Right hindlimb (tissue), 1 donor: ENCODE results near the gene DAD1.
A peak's percentile ranks its signal among the peaks of the same experiment; 100 is the strongest.
"Not testable (repeated sequence)": the region's sequence is repeated elsewhere in the genome, so short reads cannot be mapped to it uniquely, and the experiment has no call there.

Experiments
- DNase-seq: peaks from one replicate; pipeline ENCODE4 v3.0.0-alpha.2; 2018

The DAD1 gene

DNA sequence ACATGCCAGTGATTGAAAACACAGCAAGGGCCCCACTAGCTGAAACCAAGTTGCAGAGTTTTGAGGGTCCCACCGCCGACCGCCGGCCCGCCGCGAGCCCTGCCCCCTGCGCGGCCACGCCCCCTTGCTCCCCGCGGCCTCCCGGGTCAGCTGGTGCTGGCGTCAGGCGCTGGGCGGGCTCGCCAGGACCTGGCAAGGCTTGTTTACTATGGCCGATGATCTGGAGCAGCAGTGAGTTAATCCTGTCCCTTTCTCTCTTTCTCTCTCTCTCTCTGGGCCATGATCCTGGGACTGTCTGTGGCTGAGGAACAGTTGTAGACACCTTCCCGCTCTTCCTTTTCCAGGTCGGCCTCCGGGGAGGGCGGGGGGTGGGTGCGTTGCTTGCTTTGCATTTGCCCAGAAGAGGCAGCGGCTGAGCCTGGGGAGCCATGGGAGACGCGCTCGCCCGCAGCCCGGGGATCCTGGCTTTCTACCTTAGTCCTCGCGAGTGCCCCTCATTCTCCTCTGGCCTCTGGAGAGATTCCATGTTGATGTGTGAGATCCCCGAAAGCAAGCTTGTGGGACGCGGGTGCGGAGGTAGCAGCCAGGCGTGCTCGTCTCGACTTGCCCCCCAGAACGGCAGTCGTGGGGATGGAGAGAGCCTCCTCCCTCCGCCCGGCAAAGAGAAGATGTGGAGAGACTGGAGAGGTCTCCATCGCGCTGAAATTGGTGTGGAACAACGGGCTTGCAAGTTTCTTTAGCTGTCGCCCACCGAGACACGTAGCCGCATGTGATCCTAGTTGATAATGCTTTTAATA, 9.3 kb upstream of the DAD1 start, which contains the start of gene ABHD4:
TSS of gene ABHD4 (plus strand) at position 202 of the 797 bp plus-strand sequence. CDS start at position 209, 7 bp downstream.
- peak; percentile 91 for DNase-seq

DNA sequence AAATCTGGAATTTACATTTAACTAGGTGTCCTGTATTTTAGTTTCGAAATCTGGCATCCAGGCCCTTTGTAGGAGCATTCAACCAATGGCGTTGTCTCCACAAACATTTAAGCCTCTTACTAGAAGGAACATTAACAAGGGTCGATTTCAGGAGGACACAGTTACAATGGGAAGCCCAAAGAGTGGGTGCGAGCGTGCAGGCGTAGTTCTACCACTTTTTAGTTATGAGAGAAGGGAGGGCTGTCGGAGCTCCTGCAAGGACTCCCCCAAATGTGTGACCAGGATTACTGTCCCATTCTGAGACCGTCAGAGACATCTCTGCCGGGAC, 8.7 kb upstream of the DAD1 start:
- DNase-seq = no peak

DNA sequence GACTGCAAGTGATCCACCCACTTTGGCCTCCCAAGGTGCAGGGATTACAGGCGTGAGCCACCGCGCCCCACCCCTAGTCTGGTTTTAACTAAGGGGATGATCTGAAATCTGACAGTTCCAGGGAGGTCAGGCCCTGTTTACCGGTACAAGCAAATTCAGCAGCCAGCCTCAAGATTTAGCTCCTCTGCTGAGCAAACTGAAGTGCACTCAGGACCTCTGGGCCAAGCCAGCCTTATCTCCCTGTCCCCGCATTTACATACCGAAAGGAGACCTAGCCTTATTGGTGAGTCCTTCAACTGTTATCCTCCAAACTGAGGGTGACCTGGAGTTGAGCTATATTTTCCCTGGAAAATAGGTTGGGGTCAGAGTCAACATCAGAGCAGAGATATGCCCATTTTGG, 8.2 kb upstream of the DAD1 start:
- DNase-seq = no peak

DNA sequence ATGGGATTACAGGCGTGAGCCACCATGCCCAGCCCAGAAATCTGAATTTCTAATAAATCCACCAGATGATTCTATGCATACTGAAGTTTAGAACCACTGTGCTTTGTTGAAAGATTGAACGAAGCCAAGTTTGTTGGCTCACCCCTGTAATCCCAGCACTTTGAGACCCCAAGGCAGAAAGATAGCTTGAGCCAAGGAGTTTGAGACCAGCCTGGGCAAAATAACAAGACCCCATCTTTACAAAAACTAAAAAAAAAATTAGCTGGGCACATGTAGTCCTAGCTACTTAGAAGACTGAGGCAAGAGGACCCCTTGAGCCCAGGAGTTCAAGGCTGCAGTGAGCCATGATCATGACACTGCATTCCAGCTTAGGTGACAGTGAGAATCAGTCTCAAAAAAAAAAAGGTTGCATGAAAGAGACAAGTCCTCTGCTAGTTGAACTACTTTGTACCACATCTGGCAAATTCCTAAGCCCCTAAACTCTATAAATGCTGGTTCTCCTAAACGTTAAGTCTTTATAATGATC, 7.4 kb upstream of the DAD1 start:
- DNase-seq = no peak

DNA sequence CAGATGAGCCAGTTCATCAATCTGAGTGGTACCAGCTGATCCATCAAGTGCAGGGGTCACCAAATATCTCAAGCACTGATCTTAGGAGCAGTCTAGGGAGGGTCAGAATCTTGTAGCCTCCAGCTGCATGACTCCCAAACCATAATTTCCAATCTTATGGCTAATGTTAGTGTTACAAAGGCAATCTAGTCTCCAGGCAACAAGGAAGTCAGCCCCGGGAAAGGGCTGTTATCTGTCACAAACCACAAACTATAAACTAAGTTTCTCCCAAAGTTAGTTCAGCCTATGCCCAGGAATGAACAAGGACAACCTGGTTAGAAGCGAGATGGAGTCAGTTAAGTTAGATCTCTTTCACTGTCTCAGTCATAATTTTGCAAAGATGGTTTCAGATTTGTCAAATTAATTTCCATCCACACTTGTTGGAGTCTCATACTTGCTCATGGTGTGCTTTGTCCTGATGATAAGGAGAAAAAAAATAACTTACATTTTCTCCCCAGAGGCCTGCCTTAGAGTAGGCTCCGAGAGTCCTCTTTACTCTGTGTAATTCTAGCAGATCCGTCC, 5.2 kb upstream of the DAD1 start:
- no peak for DNase-seq

DNA sequence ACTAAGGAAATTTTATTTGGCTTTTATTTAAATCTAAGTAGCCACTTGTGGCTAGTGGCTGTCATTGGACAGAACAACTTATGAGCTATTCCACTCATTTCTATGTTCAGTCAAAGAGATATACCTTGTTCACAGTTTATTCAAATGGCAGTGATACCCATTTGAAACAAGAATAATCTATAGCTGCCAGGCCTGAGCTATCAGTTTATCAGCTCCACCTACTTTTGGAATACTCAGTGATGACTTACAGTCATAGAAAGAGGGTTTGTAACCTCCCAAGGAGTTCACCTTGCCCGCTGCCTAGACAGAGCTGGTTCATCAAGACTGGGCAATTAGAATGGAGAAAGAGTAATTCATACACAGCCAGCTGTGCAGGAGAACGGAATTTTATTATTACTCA, 4.6 kb upstream of the DAD1 start:
- DNase-seq = no peak

DNA sequence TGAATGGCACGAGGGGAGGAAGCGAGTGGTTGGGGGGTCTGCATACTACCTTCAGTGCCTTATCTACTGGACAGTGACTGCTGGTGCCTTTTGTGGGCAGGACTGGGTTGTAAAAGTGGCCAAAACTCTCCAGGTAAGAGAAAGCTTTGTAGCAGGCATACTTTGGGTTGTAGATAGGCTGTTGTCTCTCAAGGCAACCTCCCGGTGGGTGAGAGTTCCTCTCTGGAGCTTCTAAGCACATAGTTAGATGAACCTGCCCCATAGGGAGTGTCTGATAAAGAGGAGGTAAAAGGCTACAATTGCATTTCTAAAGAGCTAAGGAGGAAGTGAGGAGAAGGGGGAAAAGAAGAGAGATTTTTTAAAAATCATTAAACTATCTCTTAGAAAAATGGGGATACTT, 4.2 kb upstream of the DAD1 start:
- no peak for DNase-seq

DNA sequence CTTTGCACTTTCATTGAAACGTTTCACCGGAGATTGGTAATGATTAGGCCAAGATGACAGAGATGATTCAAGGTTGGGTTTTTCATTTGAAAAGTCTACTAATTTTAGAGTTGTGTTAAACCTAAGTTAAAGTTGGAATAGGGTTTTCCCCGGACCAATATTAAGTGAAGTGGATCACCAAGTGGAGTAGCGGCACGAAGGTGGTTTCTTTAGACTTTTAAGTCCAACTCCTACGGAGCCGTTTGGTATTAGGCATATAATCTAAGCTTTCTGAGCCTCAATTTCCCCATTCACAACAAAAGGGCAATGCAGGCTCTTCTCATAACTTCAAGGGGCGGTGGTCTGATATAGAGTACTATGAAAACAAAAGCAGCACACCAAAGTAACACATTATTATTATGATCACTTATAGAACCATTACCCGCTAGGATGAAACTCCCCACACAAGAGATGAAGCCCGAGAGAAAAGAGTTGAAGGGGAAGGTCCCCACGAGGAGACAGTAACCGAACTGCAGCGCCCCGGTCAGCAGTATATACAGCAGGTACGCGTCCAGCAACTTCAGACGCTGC, 413 bp downstream of the DAD1 start:
- no peak for DNase-seq

DNA sequence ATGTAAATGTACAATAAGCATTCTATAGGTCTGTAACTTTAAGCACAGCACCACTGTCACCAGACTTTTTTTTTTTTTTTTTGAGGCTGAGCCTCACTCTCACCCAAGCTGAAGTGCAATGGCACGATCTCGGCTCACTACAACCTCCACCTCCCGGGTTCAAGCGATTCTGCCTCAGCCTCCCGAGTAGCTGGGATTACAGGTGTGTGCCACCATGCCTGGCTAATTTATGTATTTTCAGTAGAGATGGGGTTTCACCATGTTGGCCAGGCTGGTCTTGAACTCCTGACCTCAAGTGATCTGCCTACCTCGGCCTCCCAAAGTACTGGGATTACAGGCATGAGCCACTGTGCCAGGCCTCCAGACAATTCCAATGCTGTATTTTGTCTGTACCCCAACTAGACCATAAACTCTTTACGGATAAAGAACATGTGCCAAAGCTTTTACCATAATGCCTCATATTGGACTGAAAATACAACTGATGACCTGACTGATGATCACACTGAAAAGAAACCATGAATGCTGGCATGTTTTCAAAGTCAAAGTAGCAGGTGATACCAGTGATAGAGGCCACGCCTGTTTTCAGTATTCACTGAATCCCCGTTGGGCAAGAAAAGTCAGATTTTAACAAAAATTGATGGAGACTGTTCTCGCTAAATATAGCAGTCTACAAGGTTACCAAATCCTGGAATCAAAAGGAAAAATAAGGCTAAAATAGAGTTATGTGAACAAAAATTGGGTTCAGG, 1.2 kb downstream of the DAD1 start:
- DNase-seq = not testable (repeated sequence)

DNA sequence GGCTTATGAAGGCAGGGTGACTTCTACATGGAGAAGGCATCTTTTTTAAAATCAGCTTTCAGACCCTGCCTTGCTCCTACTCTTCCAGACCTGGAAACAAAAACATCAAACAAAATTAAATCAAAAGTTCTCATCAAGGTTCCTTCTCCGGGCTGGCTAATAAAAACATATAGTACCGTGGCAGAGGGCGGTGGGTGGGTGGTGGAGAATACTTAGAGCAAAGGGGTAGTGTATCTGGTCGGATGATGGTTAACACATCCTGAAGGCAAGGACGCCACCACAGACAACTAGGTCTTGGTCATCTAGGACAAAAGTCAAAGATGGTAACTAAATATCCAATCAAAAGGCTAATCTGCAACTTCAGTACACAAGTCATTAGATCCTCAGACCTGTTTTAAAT, 1.8 kb downstream of the DAD1 start:
- DNase-seq = no peak

DNA sequence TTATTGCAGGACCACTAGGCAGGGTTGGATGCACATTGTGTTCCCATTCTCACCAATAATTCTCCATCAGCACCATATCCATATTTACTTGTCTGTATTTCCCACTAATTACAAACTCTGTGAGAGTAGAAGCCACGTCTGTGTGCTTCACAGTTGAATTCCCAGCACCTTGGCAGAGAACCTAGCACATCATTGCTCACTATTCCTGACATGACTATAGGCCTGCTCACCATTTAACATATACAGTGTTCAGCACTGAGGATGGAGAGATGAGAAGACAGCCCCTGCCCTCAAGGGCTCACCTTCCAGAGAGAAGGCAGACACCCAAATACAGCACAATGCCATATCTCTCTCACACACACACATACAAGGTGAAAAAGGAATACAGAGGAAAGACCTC, 5.0 kb downstream of the DAD1 start:
- DNase-seq = no peak

DNA sequence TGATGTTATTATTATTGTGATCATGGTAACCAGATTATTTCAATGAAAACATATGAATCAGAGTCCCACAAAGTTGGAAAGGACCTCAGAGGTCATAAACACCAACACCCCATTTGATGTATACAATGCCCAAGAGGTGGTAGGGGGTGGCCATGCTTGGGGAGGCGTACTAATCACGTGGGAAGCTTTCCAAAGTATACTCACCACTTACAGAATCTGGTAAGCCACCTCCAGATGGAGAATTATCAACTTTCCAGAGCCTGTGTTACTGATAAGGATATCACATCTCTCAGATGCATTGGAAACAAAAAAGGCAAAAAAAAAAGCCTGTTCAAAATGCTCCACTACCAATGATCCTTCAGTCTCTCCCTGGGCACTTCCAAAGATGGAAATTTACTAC, 8.4 kb downstream of the DAD1 start:
- DNase-seq = no peak

DNA sequence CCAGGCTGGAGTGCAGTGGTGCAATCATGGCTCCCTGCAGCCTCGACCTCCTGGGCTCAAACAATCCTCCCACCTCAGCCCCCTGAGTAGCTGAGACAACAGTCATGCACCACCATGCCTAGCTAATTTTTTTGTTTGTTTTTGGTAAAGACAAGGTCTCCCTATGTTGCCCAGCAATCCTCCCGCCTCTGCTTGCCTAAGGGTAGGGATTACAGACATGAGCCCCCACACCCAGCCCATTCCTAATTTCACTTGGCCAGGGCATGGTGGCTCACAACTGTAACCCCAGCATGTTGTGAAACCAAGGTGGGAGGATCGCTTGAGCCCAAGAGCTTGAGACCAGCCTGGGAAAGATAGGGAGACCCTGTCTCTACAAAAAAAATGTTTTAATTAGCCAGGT, 9.1 kb downstream of the DAD1 start:
- DNase-seq = no peak

DNA sequence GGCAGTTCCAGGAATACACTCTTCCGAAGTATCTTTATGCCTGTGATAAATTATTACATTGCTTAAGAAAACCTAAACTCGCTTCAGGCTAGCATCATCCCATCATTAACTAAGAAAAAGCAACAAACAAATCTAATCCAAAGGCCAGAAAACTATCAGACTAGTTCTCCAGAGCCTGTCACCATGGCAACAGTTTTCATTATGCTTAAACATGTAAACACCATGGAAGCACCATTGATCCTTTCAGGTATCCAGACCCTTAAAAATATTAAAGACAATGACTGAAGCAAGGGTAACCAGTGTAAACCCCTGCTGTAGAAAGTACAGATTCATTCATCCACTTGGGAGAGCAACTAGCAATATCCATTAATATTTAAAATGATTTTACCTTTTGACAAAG, 9.8 kb downstream of the DAD1 start:
- no peak for DNase-seq

DNA sequence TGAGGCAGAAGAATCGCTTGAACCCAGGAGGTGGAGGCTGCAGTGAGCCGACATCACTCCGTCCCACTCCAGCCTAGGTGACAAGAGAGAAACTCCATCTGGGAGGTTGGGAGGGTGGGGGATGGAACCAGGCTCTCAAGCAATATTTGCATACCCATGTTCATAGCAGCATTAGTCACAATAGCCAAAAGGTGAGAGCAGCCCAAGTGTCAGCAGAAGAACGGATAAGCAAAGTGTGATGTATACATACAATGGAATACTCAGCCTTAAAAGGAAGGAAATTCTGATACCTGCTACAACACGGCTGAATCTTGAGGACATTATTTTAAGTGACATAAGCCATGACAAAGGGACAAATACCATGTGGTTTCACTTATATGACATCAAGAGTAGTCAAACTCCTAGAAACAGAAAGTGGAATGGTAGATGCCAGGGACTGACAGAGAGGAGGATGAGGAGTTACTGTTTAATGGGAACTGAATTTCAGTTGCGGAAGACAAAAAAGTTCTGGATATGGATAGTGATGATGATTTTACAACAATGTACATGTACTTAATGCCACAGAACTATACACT, 11.6 kb downstream of the DAD1 start:
- DNase-seq = no peak

DNA sequence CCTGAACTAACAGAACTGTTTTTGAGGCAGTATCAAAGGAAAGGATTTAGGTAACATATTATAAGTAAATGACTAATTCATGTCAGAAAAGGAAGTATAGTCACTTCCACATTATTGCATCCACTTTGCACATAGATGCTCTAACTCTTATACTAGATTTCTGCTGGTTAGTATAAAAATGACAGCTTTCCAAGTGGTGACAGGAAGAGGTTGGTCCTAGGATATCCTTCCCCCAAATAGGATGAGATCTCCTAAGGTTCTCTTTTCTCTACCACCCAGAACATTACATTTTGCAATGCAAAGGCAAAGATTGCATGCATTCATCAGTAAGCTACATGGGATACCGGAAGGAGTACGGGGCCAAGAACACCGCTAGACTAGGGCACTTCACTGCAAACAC, 15.2 kb downstream of the DAD1 start:
- DNase-seq = no peak

DNA sequence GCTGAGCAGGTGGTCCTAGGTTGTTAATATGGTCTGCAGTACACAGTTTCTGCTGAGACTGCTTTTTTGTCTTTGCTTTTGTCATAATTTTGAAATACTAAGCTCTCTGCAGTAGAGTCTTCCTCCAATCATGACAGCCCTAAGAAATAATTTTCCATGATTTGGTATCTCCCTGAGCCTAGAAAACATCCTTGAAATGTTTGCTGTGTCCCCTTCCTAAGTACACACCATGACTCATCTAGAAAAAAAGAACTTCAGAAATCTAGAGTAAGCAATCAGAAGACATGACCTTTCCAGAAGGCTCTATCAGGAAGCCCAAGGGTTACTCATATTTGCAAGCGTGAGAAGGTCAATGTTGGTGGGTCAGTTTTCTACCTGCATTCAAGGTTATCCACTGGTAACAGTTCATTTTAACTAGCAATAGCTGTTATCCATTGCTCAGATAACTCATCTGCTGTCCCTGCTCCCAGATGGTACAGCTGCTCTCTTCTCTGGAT, 16.4 kb downstream of the DAD1 start:
- DNase-seq = no peak

DNA sequence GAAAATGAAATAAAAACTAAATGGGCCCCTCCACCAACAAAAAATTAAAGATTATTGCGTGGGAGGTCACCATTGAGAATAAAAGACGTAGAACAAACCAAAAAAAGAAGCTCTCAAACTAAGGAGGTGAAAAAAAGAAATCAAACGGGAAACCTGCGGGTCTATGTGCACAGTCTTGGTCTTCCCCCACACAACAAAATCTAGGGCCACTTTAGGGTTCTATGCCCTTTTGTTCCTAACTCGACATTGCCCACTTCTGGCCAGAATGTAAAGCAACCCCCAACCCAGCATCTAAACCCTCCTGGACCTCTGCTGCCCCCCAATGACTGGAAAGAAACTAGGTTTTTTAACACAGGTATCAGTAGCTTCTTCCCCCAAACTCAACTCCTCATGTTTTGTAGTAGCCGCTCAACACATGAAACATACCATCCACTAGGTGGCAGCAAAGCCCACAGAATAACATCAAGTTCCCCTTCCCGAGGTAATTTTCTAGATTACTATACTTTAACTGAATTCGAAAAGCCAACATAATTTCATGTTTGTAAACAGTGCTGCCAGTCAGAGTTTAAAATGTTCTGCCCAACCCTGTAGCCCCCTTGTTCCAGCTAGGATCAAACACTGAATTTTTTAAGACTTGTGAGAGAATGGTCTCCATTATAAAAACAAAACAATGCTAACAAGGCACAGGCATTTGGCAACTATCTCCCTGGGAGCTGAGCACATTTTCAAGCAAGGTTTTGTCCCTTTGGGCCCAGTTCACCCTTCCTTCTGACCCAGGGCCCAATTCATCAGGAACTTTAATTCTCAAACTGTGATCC, 18.7 kb downstream of the DAD1 start:
- peak; percentile 82 for DNase-seq

DNA sequence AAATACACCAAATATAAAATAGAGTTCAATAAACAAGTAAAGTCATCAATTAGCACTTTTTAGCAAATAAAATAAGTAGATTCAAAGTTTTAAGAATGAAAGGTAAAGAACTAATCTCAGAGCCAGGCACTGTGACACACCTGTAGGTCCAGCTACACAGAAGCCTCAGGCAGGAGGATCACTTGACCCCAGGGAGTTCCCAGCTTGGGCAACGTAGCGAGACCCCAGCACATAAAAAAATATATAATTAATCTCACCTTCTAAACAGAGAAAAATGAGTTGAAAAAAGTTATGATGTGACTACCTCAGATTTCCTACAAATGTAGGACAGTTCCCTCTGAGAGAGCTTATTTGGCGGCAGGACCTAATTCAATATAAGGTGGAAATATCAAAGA, 19.3 kb downstream of the DAD1 start:
- DNase-seq = no peak

DNA sequence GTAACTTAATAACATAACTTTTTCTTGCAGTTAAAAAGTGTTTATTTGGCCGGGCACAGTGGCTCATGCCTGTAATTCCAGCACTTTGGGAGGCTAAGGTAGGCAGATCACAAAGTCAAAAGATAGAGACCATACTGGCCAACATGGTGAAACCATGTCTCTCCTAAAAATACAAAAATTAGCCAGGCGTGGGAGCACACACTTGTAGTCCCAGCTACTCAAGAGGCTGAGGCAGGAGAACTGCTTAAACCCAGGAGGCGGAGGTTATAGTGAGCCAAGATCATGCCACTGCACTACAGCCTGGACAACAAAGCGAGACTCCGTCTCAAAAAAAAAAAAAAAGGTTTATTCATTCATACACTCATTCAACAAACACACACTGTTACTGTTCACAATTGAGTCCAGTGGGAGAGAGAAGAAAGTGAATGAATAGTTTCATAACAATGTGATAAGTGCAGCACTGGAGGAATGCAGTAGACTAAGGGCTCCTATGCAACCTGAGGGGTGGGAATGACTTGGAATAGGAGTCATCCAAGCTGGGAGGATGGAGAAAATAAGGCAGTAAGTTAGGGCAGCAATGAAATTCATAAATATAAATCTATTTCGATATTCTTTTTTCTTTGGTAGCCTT, 19.8 kb downstream of the DAD1 start:
- no peak for DNase-seq

DNA sequence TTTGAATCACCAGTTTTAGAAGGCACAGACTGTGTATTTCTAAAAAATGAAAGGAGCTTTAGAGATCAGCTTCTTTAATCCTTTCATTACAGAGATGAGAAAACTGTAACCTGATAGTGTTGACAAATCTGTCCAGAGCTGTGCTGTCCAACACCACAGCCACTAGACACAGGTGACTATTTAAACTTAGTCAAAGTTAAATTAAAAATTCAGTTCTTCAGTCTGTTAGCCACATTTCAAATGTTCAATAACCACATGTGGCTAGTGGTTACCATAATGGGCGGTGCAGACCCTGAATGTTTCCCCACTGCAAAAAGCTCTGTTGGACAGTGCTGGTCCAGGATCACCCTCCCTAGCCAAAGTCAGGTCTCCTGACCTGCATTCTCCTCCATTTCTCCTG, 21.6 kb downstream of the DAD1 start:
- DNase-seq = no peak

DNA sequence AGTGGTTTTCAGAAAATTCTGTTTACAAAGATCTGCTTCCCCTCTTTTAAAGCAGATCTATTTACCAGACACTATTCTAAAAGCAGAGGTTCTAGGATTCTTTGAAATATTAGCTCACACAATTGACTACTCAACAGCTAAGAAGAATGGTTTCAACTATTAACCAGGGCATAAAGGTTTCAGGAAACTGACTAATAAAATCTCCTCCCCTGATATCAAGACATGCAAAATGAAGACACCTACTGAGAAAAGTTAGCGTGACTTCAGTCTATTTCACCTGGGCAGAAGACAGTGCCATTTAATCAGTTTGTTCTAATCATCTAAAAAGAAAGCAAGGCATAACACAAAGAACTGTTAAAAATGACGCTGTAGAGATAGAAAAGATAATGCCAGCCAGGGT, 22.2 kb downstream of the DAD1 start:
- DNase-seq = no peak
